DMS79 (cell line): ENCODE measurements around the gene PCAT6.
"Not testable (repeated sequence)": the region's sequence is repeated elsewhere in the genome, so short reads cannot be mapped to it uniquely, and the experiment has no call there.

Experiments used
- DNase-seq: peaks from one replicate; lab custom pipeline; 2025; lab: John Stamatoyannopoulos, UW

PCAT6 gene

DNA sequence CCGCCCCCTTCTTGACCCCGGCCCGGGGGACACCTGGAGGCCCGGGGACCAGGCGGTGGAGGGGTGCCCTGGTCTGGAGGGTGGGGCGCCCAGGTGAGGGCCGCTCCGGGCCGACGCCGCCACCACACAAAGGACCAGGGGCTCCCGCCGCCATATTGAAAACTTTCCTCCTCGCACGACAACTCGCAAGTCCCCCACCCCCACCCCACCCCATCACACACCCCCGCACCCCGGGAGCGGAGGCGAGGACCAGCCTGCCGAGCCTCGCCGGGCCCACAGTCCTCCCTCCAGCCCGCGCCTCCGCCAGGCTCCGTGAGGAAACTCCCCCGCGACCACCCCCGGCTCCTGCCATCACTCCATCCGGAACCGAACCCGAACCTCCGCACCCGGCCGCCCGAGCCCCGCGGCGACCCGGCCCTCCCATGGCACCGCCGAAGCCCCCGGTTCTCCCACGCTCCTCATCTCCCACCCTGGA is 3.3 kb upstream of the PCAT6 start:
- peak; percentile 39 for DNase-seq

DNA sequence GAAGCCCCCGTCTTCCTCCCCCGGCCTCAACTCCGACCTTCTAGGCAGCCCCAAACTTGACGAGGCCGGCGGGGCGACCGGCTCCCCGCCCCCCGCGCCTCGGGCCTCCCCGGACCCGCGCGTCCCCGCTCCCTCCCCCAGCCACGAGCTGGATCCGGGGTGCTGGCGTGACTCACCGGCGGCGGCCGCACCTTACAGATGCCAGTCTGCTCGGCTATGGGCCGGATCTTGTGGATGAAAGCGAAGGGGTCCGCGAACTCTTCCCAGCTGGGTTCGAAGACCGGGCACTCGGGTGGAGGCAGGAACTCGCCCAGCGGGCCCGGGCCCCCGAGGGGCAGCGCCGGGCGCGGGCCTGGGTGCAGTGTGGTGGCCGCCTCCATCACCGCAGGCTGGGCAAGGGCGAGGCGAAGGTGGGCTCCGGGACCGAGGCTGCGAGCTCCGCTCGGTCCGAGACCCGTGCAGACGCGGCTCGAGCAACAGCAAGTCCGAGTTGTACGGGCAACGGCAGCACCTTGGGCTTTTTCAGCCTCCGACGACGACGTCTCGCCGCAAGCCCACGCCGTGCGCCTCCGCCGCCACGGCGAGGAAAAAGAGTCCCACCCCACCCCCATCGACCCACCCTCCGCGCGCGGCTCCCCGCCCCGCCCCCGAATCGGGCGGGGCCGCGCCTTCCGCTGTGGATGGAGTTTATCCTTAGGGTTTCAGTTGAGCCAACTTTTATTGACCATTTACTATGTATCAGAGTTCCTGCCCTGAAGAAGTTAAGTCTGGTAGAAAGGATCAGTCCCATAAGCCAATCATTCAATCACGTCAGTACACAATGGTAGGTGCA is 2.6 kb upstream of the PCAT6 start, which contains the start of gene KDM5B:
TSS of gene KDM5B (minus strand) at position 496 of the 832 bp plus-strand sequence. CDS start at position 380, 116 bp downstream.
- DNase-seq = peak; percentile 14

DNA sequence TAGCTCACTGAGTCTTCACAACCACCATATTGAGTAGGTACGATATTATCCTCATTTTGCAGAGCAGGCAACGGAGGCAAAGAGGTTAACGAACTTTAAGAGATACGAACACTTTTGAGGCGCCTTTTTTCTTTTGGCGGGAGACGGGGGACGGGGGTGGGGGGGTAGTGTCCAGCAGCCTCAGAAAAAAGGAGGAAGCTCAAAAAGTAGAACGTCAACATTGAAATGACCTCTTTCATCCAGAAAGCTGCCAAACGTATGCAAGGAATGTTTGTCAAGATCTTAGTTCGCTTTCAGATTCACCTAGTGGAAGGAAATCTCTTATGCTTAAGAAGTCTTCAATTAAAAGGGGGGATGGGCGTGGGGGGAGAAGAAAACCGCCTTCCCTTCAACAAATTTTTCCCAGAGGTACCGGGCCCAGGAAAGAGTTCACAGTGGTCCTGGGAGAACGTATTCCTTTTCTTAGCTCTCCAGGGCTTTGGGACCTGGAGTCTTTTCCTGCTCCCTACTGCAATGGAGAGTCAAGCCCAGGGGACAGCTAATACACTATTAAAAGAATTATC is 1.1 kb upstream of the PCAT6 start:
- DNase-seq = no peak

DNA sequence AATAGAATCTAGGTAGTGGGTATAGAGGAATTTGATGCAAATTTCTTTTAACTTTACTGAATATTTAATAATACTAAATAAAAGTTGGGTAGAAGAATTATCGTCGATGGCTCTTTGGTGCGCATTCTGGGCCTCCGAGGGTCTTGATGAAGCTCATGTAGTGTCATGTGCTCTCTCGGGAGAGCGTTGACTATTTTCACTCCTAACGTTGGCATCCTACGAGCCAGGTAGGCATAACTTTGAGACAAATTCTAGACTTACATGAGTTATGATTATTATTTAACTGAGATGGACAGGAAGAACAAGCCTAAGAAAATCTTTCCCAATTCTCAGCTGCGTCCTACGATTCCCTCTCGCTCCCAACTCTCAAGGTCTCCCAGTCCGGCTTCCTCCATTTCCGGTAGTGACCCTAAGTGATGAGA is 550 bp upstream of the PCAT6 start:
- DNase-seq = no peak

DNA sequence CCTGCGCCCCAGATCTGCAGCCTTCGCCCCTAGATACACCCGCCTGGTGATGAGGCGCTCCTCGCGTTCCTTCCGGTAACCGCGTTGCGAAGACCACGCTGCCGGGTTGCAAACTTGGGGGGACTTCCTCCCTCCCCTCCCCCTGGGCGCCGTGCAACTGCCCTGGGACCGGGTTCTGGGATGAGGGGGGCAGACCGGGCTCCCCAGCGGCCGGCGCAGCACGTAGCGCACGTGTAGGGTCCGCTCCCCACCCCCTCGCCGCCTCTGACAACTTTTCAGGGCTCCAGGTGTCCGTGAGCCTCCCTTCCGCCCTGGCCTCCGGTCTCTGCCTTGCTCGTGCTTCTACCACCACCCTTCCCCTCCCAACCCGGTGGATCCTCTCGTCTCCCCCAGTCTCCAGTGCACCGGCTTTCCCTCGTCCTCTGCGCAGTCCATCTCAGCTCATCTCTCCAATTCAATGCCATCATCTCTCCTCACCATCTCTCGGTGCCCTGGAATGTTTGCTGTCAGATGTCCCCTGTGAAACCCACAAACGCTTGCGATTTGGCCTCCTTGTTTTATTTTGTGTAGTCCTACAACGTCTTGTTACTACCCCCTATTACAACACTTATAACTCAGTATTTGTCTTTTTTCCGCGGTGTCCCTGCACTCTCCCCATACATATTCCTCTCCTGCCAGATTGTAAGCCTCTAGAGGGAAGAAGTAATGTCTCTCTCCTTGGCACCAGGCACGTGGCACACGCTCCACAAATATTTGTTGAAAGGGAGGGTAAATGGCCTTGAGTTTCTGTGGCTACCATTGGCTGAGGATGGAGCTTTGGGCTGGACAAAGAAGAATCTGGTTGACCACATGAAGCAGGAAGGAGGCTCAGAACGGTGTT is 782 bp downstream of the PCAT6 start:
- DNase-seq = no peak

DNA sequence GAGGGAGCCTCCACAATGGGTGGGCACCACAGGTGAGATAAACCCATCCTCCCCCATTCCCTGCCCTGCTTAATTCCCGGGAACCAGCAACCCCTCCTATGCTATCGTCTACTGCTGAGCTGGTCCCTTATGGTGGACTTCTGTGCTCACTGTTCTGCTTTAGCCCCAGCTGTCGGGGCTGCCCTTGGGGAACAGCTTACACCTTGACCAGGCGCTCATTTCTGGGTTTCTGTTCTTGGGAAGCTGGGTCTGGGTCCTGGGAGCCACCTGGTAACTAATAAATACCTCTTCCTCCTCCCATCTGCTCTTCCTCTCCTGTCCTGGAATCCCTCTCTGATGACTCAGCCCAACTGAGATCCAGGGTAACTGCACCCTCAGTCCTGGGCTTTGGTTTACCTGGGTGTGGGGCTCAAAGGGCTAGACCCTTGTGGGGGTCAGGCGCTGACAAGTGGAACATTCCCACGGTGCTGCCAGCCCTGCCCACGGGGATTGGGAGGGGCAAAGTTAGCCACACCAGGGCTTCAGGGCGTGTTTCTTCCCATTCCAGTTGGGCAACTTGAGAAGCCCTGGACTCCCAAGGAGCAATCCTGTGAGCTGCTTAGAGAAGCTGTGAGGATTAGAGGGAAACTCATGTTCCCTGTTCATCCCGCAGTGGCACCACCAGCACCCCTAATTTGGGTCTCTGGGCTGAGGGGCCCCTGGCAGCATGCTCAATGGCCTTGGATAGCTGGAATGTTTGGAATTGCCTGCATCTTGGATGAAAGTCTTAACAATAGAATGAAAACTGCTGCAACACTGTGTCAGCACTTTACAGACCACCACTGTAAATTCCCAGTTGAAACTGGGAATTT is 1.6 kb downstream of the PCAT6 start:
- DNase-seq = no peak

DNA sequence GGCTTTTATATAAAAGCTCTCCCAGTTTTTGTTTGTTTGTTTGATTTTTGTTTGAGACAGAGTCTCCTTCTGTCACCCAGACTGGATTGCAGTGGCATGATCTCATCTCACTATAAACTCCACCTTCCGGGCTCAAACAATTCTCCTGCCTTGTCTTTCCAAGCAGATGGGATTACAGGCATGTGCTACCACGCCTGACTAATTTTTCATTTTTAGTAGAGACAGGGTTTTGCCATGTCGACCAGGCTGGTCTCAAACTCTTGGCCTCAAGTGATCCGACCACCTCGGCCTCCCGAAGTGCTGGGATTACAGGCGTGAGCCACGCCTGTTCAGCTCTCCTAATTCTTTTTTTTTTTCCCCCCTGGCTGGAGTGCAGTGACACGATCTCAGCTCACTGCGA is 4.4 kb downstream of the PCAT6 start:
- no peak for DNase-seq

DNA sequence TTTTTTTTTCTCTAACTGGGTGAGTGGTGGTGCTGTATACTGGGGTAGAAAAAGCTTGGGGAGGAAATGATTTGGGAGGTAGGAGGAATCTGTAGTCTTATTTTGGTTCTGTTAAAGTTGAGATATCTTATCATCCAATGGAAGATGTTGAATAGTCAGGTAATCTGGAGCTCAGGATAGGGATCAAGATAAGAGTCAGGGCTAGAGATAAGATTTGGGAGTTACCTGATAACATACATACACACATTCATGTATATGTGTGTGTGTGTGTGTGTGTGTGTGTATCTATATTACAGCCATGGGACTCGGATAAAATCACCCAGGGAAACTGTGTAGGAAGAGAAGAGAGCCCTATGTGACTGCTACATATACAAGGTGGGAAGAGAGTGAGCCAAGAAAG is 8.1 kb downstream of the PCAT6 start:
- DNase-seq = no peak

DNA sequence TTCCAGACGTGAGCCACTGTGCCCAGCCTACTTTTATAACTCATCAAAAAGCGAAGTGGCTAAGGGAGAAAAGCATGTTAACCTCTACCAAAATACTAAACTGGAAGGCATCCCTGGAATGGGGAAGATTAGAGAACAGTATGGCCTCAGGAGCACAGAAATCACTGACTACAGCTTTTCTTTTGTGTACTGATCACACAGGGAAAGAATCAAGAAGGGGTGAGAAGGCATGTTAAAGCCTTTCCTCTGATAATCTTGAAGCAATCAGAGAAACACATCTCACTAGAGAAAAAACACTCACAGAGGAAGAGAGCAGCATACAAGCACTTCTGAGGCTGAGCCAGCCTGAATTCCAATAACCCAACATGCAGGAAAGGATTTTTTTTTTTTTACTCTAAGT is 10.7 kb downstream of the PCAT6 start:
- DNase-seq = no peak

DNA sequence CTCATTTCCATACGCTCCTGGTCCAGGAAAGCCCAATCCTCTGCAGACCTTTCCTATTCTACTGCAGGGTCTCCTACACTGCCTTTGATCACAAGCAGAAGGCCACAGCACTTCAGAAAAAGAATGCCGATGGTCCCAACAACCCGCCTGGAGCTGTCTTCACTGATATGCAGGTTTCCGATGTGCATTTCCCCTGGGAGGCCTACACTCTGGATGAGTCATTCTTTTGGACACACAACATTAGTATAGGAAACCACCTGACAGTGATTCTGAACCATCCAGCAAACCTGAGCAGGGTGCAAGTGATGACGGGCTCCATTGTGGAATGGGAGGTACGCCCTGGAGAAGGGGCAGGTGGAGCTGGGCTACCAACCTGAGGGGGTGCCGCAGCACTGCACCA is 15.0 kb downstream of the PCAT6 start:
- no peak for DNase-seq

DNA sequence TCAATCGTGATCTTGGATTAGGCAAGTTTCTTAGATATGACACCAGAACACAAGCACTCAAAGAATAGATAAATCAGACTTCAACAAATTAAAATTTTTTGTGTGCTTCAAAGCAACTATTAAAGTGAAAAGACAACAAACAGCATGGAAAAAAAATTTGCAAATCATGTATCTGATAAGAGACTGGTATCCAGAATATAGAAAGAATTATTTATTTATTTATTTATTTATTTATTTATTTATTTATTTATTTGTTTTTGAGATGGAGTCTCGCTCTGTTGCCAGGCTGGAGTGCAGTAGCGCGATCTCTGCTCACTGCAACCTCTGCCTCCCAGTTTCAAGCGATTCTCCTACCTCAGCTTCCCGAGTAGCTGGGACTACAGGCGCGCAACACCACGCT is 18.5 kb downstream of the PCAT6 start:
- not testable (repeated sequence) for DNase-seq

DNA sequence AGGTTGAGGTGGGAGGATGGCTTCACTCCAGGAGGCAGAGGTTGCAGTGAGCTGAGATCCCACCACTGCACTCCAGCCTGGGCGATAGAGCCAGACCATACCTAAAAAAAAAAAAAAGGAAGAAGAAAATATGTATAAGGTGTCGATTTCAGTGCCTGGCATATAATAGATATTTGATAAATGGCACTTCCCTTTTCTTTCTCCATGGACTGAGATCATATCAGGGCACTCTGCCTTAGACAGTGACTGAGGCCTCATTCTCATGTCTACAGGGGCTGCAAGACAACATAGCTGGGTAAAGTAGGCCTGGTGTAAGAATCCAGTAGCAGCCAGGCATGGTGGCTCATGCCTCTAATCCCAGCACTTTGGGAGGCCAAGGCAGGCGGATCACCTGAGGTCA is 21.2 kb downstream of the PCAT6 start:
- no peak for DNase-seq

DNA sequence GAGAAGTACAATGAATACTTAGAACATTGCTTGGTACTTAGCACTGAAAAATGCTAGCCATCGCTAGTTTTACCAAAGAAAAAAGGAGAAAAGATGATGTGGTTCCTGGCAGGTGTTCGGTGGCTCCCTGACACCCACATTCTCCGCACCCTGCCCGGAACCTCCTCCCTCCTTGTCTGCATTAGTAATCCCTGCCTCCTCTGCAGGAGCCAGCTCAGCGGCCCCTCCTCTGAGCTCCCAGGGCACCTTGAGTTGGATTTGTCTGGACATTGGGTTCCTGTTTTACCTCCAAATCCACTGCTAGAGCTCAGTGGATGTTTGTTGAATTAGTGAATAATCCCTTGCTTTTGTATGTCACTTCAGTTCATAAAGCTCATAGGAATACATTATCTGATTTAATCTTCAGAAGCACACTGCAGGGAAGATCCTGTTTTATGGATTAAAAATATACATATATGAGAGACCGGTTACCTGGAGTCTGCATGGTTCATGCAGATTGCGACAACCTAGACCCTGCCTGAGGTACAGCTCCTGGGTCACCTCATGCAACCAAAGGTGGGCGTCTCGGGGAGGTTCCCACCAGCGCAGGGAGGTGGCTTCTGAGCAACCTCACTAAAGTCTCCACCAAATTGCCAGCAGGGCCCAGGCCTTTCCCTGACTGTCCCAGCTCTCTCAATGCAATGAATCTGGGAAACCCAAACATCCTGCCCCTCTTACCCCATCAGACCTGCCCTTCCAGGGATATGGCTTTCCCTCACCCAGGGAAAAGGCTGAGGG is 24.2 kb downstream of the PCAT6 start:
- DNase-seq = no peak

DNA sequence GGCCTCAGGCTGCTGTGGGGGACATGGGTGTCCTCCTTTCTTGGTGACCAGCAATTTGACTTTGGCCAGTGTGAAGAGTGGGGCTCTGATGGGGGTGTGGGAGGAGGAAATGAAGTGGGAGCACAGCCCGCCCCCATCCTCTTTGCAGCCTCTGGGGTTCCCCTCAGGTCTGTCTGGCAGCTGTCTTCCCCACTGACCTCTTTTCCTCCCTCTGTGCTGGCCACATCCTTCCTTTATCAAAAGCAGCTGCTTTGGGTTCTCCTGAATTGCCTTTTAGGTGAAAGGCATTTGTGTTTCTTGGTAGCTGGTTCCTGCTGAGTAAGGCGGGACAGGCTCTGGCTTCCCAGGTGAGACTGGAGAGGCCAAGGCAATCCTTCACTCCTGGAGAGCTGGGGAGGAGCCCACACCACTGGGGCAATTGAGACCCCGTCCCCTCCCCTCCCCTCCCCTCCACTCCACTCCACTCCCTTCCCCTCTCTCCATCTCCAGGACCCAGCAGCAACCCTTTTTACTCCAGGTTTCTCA is 24.9 kb downstream of the PCAT6 start:
- DNase-seq = no peak

DNA sequence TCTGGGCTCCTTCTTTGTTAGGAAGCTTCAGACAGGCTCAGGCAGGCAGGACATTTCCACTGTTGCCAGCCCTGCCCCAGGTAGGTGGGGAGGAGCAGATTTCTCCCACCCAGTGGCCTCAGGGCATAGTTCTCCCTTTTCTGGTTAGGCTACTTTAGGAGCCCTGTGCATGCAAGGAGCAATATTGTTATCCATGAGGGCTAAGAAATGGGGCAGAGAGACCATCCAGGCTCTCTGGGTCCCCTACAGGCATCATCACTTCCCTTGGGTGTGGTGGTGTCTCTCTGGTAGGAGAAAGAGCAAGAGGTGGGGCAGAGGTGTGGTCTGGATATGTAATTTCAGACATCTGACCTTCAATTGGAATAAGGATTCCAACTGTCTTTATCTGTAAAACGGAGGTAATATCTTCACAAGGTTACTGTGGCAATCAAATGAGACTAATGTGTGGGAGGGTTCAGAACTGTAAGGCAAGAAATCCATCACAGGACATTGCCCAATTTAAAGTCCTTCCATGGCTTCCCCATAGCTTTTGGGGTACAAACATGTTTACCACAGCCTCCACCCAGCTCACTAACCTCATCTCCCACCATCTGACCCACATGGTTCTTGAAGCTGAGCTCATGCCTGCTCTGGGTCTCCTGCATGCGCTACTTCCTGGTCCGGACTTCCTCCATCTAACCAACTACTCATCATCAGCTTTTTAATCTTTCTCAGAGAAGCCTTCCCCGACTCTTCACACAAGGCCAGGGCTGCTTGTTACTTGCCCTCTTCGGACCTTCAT is 26.1 kb downstream of the PCAT6 start:
- DNase-seq = no peak

DNA sequence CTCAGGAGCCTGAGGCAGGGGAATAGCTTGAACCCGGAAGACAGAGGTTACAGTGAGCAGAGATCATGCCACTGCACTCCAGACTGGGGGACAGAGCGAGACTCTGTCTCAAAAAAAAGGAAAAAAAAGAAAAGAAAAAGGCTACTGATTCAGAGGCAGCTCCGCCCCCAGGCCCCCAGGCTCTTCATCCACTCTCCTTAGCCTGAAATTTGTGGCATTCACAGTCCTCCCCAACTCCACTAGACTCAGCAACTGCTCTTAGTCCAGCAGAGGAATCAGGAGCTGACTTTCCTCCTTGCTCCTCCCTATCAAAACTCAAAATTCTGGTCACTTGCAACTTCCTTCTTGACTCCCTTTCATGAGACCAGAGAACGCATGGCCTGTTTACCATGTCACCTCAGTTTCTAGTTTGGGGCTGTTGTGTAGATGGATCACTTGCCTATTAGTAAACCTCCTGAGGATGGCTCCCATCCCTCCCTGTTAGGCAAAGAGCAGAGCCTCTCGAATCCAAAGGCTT is 27.1 kb downstream of the PCAT6 start:
- no peak for DNase-seq

DNA sequence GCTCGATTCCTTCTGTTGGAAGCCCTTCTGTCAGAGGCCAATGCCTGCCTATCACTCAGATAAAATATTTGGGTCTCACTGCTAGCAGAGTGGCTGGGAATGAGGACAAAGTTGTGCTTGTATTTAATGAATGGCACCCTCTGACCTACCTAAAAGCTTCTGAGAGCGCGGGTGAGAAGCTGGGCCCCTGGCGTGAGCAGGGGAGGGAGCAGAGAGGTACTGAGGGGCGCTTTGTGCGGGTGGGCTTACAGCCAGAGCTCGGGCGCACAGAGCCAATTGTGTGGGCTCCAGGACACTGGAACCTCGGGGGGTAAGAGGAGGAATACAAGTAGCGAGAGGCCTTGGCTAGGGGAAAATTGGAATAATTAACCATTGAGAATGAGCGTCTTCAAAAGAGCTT is 32.3 kb downstream of the PCAT6 start:
- no peak for DNase-seq

DNA sequence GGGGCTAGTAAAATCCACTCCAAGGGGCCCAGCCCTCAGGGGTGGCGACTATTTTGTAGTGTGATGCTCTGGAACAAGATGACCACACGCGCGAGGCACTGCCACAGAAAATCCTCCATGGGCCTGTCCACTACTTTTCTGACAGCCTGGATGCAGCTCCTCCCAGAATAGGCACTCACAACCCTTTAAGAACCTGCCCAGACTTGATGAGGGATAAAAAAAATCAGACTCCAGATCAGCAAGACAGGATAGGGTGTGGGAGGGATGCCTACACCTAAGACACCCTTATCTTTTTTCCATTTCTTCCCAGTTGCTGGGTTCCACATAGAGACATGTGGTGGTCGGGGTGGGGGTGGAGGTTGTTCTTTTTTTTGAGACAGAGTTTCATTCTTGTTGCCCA is 33.5 kb downstream of the PCAT6 start:
- no peak for DNase-seq

DNA sequence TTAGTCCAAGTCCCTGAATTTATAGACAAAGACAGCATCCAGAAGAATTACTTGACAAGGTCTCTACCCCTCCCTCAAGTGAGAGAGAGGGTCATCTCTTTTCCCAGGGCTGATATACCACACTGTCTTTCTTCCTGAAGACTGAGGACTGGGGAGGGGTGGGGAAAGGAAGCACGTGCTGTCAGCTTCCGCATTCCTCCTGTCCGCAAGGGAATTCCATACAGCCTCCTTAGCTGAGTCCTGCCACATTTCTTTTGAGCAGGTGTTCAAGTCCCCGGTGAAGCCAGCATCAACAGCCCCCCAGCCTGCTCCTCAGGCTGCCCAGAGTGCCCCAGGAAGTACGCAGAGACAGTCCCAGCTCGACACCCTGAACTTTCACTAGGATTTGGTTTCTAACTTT is 34.2 kb downstream of the PCAT6 start:
- DNase-seq = no peak

DNA sequence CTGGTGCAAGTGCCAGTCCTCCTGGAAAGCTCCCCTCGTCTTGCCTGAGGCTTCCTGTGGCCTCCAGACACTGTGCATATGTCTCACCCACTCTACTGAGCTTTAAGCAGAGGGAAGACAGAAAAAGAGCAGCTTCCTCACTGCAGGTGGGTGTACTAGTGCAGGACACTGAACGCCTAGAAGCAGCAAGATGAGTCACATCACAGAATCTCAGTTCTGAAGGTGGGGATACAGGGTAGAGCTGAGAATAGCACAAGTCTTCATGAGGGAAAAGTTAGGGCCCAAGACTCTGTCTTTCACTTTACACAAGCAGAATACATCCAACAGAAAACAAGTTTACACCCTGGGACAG is 37.4 kb downstream of the PCAT6 start:
- no peak for DNase-seq
